K562 (cell line): ENCODE measurements around the gene CELF4. TPM values are rescaled to one million over a fixed set of nuclear protein-coding genes. Genes with fewer than 3 reads are reported as not detected.

Experiments used
- ATAC-seq: fragments of 200-7000 bp; cut with Tn5 transposase; 3 replicates; pipeline ENCODE4 v1.9.1; 2020; ENCODE audit warnings: moderate library complexity
- BruUV-seq: library from RNA; stranded (reverse); fragments of 400-500 nt; replicated peaks from 2 replicates; lab custom pipeline; 2021; lab: Mats Ljungman, UMichigan
- CTCF ChIA-PET: fragments of 300-600 bp; formaldehyde crosslinking; extraction: SDS; loops from one replicate; lab custom pipeline; 2021; ENCODE audit warnings: low intra/inter-chr PET ratio; lab: Yijun Ruan, JAX
- POLR2A ChIA-PET: fragments of 300-600, 350-650 bp; sonication (Branson Sonifier 250); formaldehyde crosslinking; extraction: SDS; loops from one replicate; lab custom pipeline; 2021; ENCODE audit warnings: antibody characterized with exemption, inconsistent platforms; lab: Yijun Ruan, JAX
- DNase-seq, 4 experiments: peaks; one replicate each; pipeline versions ENCODE4 v3.0.0 to v3.0.0-alpha.2; 2011 to 2018; ENCODE audit warnings: low spot score in 3 of 4, mixed read lengths in 3 of 4; ENCODE audit errors: extremely low read depth in 1 of 4
- FAIRE-seq: peaks from 2 replicates; lab custom pipeline; 2011; peaks lifted over from hg19 to GRCh38; lab: Jason Lieb, UNC
- H2AFZ ChIP-seq: 2 replicates; pipeline ENCODE4 v1.6.0; 2011; ENCODE audit warnings: low read depth, low read length, control low read depth, inconsistent platforms
- H3K27ac ChIP-seq: fragments of 200-600 bp; 3 replicates; pipeline ENCODE4 v1.8.0; 2011; ENCODE audit warnings: low read depth, mild to moderate bottlenecking, control low read depth, inconsistent platforms, low read length, moderate library complexity, mixed read lengths; ENCODE audit errors: extremely low read depth
- H3K27me3 ChIP-seq, 2 experiments: fragments of 300-600 bp in 1 of 2; 2 replicates in 1 of 2; 3 replicates in 1 of 2; pipeline versions ENCODE4 v1.6.0 to v1.8.0; 2011; ENCODE audit warnings: inconsistent platforms in 2 of 2, low read length in 2 of 2, mild to moderate bottlenecking in 1 of 2, mixed read lengths in 1 of 2, moderate library complexity in 1 of 2; ENCODE audit not compliant: control insufficient read depth in 2 of 2, insufficient read depth in 2 of 2
- H3K36me3 ChIP-seq: fragments of 300-600 bp; 3 replicates; pipeline ENCODE4 v1.8.0; 2011; ENCODE audit warnings: mild to moderate bottlenecking, low read length, inconsistent platforms; ENCODE audit not compliant: control insufficient read depth, insufficient read depth
- H3K4me1 ChIP-seq, 2 experiments: fragments of 200-600 bp in 1 of 2; replicated peaks in 1 of 2; 2 replicates in 1 of 2; 3 replicates in 1 of 2; pipeline versions ENCODE4 v1.5.1 to v1.8.0; 2011; ENCODE audit warnings: inconsistent platforms in 2 of 2, low read length in 2 of 2, mild to moderate bottlenecking in 1 of 2, mixed read lengths in 1 of 2, moderate library complexity in 1 of 2; ENCODE audit not compliant: control insufficient read depth in 2 of 2, insufficient read depth in 2 of 2
- H3K4me2 ChIP-seq: 2 replicates; pipeline ENCODE4 v1.6.1; 2011; ENCODE audit warnings: low read length, control low read depth, inconsistent platforms, mixed read lengths; ENCODE audit not compliant: insufficient read depth
- H3K4me3 ChIP-seq: fragments of 200-600 bp; sonication (generic), shearing (Covaris generic); 2 replicates; pipeline ENCODE4 v1.5.1; 2016; ENCODE audit warnings: control low read depth, inconsistent platforms
- H3K79me2 ChIP-seq: fragments of 200-600 bp; 3 replicates; pipeline ENCODE4 v1.8.0; 2011; ENCODE audit warnings: low read length, inconsistent platforms; ENCODE audit not compliant: control insufficient read depth, insufficient read depth
- H3K9ac ChIP-seq, 2 experiments: 2 replicates each; pipeline versions ENCODE4 v1.6.0 to v1.6.1; 2011; ENCODE audit warnings: low read depth in 2 of 2, low read length in 2 of 2, control low read depth in 1 of 2, inconsistent platforms in 1 of 2, mild to moderate bottlenecking in 1 of 2, mixed read lengths in 1 of 2; ENCODE audit not compliant: insufficient read depth in 1 of 2
- H3K9me1 ChIP-seq: one replicate; pipeline ENCODE4 v1.6.0; 2011; ENCODE audit warnings: inconsistent platforms, mild to moderate bottlenecking, low read length, moderate library complexity; ENCODE audit not compliant: control insufficient read depth, insufficient read depth
- H3K9me3 ChIP-seq: replicated peaks from 2 replicates; pipeline ENCODE4 v1.5.1; 2011; ENCODE audit warnings: low read depth, low read length, inconsistent platforms; ENCODE audit not compliant: control insufficient read depth, insufficient read depth
- H4K20me1 ChIP-seq: replicated peaks from 2 replicates; pipeline ENCODE4 v1.6.1; 2011; ENCODE audit warnings: low read length, inconsistent platforms, mixed read lengths; ENCODE audit not compliant: control insufficient read depth, insufficient read depth
- AFF1 ChIP-seq, 2 experiments: fragments of 450-650 bp; IDR thresholded peaks; 2 replicates each; pipeline ENCODE4 v1.6.1; 2018; ENCODE audit warnings: mild to moderate bottlenecking in 2 of 2, low read depth in 1 of 2; ENCODE audit not compliant: partially characterized antibody in 2 of 2
- GTF2E2 ChIP-seq: fragments of 200-800 bp; sonication (Bioruptor generic); IDR thresholded peaks from 2 replicates; pipeline ENCODE4 v1.6.1; 2016; ENCODE audit warnings: missing genetic modification characterization, missing compliant biosample characterization
- HES1 ChIP-seq: fragments of 450-650 bp; IDR thresholded peaks from 2 replicates; pipeline ENCODE4 v1.6.1; 2016; ENCODE audit warnings: low read depth, mild to moderate bottlenecking, moderate library complexity
- JUNB ChIP-seq: fragments of 450-650 bp; formaldehyde crosslinking; conservative IDR thresholded peaks from 2 replicates; pipeline ENCODE4 v1.4.0; 2020; ENCODE audit warnings: mild to moderate bottlenecking
- RBM34 ChIP-seq: fragments of 200-400 bp; formaldehyde crosslinking; IDR thresholded peaks from 2 replicates; pipeline ENCODE4 v1.6.1; 2018; ENCODE audit warnings: low read length, borderline replicate concordance; ENCODE audit not compliant: insufficient read depth
- TFAP4 ChIP-seq: sonication (generic); formaldehyde crosslinking; IDR thresholded peaks from 2 replicates; pipeline ENCODE4 v1.8.0; 2022; ENCODE audit warnings: missing genetic modification reagents, mild to moderate bottlenecking, moderate library complexity, borderline replicate concordance
- ZNF217 ChIP-seq: sonication (generic); formaldehyde crosslinking; IDR thresholded peaks from 2 replicates; pipeline ENCODE4 v1.8.0; 2022; ENCODE audit warnings: mild to moderate bottlenecking, missing genetic modification reagents
- ZNF347 ChIP-seq: fragments of 450-650 bp; formaldehyde crosslinking; IDR thresholded peaks from 2 replicates; pipeline ENCODE4 v1.4.0; 2020; ENCODE audit warnings: low read depth, mild to moderate bottlenecking, moderate library complexity
- ZNF644 ChIP-seq: fragments of 200-800 bp; sonication (Bioruptor generic); IDR thresholded peaks from 2 replicates; pipeline ENCODE4 v1.6.1; 2016; ENCODE audit warnings: low read depth, missing genetic modification characterization, missing compliant biosample characterization
- WGBS: fragments of 100-300 bp; shearing (Covaris generic); methylation state at CpG from one replicate; pipeline ENCODE4 v1.1.6; 2016; ENCODE audit warnings: low coverage, mixed read lengths; ENCODE audit not compliant: insufficient coverage; ENCODE audit errors: missing lambda C conversion rate; 5-methylcytosine and 5-hydroxymethylcytosine counted together
- in situ Hi-C: fragments of 300-500 bp; cut with MboI; formaldehyde crosslinking; loops from 4 replicates; pipeline ENCODE4 v1.15.0; 2018; ENCODE audit warnings: inconsistent platforms, mixed read lengths
- intact Hi-C: fragments of 100-400 bp; cut with micrococcal nuclease; formaldehyde crosslinking; loops from 2 replicates; pipeline ENCODE4 v1.14.2; 2022
- polyA plus RNA-seq, 8 experiments: library from polyadenylated mRNA; depleted of rRNA in 4 of 8; stranded (reverse) in 5 of 8; unstranded in 3 of 8; fragments of >200 nt; fragmentation: Nextera tagmentation in 2 of 8; fragmentation: Illumina TruSeq in 1 of 8; extraction: Ambion mirVana in 2 of 8; extraction: Trizol in 1 of 8; gene quantifications; 2 replicates each; pipeline versions ENCODE4 v1.2.1 to v1.2.3, GENCODE V29; 2011 to 2014; ENCODE audit warnings: inconsistent platforms in 1 of 8, missing spikeins in 1 of 8
- total RNA-seq, 7 experiments: library from RNA; depleted of rRNA in 6 of 7; stranded (reverse); fragments of >200 nt in 6 of 7; fragmentation: Illumina TruSeq in 2 of 7; extraction: Trizol in 2 of 7; gene quantifications; 2 replicates each; pipeline versions ENCODE4 v1.2.1 to v1.2.3, GENCODE V29; 2011 to 2021; ENCODE audit warnings: low replicate concordance in 1 of 7

Gene CELF4
- total and polyA plus RNA-seq, 9 of the 15 experiments (the other 6 are each of a cell fraction or from before 2014, with no cell fraction given) = 0.04 to 0.24 (median 0.07) TPM; not detected in 3

DNA sequence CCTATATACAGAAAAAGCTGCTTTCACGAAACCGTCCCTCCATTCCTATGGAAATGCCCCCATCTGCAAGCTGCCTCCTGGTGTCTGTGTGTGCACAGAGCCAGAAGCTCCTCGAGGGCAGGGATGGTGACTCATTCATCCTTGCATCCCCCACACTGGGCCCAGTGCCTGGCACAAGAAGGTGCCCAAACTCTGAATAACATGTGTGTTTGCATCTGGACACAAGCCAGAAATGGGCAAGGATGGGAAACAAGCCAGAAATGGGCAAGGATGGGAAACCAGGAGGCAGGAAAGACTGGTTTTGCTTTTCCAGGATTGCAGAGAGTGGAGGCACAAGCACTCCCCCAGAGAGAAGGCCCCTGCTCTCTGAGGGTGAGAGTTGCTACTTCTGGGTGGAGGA lies 313.9 kb downstream of the CELF4 start:
- Histone ChIP-seq H3K9ac (no peak overlapping the region), H3K27ac (no peak overlapping the region), H3K4me1 (peaks cover 0 to 13% of the 10 kb centered on the region in 2 experiments; a peak in 2 of 5 replicates), H3K9me3 (no peaks in the 10 kb centered on the region), H3K4me2 (no peak overlapping the region), H4K20me1 (peaks cover 2% of the 10 kb centered on the region; the same call in 1 of the 2 replicates), H2AFZ (no peak overlapping the region), H3K9me1 (no peaks in the 10 kb centered on the region), H3K4me3 (no peak overlapping the region), H3K27me3 (peaks cover 2 to 10% of the 10 kb centered on the region in 2 experiments; a peak in 3 of 5 replicates), H3K79me2 (no peaks in the 10 kb centered on the region), H3K36me3 (no peaks in the 10 kb centered on the region)
- in situ Hi-C loops (no loop called here), intact Hi-C loops (loop anchor here (10.0 kb wide), 1 partner anchor 307 kb away; no protein-coding TSS in a partner anchor)
- ATAC-seq = no peak
- POLR2A ChIA-PET = interaction anchor here (0.6 to 0.7 kb wide), 3 partner anchors 14 to 1417 kb away, joined by 3 read pairs; no protein-coding TSS in a partner anchor
- TF ChIP-seq ZNF347 (CRISPR knock-in tag) (no peak), JUNB (CRISPR knock-in tag) (no peak), RBM34 (no peak), GTF2E2 (no peak), ZNF644 (tag) (no peak), HES1 (no peak), AFF1 (IDR thresholded peaks at IDR 0.05; ENCODE audit: low read depth in 1 of 2, partially characterized antibody in 2 of 2) (no peak), TFAP4 (CRISPR knock-in tag) (no peak), ZNF217 (CRISPR knock-in tag) (no peak)
- FAIRE-seq = no peak
- 0% methylated on average over 3 of the region's 3 CpGs for WGBS
- no peak for DNase-seq
- CTCF ChIA-PET = no interaction called here
- no TSS peak for BruUV-seq
